ENCODE results near the gene CLN5.
"Not testable (repeated sequence)": the region's sequence is repeated elsewhere in the genome, so short reads cannot be mapped to it uniquely, and the experiment has no call there.

The CLN5 gene

DNA sequence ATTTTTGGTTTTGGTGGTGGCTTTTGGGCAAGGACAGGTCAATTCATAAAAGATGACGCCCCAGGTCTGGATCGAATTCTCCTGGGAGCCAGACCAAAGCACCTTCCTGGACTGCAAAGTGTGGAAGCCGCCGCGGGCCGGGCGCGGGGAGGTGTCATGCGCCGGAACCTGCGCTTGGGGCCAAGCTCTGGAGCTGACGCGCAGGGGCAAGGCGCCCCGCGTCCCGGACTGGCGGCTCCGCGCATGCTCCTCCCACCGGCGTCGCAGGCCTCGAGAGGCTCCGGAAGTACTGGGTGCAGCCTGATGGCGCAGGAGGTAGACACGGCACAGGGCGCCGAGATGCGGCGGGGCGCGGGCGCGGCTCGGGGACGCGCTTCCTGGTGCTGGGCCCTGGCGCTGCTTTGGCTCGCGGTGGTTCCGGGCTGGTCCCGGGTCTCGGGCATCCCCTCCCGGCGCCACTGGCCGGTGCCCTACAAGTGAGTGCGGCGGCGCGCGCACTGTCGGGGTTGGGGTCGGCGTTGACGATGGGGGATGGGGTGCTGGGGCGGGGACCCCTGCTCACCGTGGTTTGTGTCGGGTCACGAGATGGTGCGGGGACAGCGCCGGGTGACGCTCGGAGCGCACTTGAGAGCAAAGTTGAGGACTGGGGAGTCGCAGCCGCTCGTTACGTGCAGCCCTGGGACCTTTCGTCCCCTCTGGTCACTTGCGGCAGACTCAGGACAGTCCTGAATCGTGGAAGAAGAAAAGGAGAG, at the start of gene CLN5:
CLN5 (plus strand) TSS at position 286 of the 752 bp plus-strand sequence; CDS start at position 304, 18 bp downstream.
- FAIRE-seq = no peak

GRCh38 chr13:76942363-76942762, 49.5 kb upstream of the CLN5 start:
- no peak for FAIRE-seq

- FAIRE-seq = no peak
Measured at GRCh38 chr13:76943646-76944045, 48.2 kb upstream of the CLN5 start.

DNA sequence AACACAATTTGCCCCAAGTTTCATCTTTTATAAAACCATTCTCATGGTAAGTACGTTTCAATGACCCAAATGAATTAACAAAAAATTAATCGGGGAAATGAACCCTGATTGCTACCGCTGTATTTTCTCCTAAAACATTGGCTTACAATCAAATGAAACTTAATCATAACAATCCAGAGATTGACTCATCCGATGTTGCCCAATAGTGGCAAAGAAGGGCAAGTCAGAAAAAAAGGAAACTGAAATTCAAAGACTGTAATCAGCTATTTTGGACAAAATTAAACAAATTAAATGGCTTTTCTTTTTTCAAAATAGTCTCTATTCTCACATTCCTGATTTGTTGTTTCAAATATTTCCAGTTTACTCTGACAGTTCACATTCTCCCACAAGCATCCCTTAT, 47.4 kb upstream of the CLN5 start:
- no peak for FAIRE-seq

GRCh38 chr13:76948149-76948548, 43.7 kb upstream of the CLN5 start, which contains the start of gene ACOD1:
TSS of gene ACOD1 (plus strand) at chr13:76948511. CDS start at chr13:76948559, 48 bp downstream.
- no peak for FAIRE-seq

GRCh38 chr13:76950101-76950500, 41.8 kb upstream of the CLN5 start:
- no peak for FAIRE-seq

DNA sequence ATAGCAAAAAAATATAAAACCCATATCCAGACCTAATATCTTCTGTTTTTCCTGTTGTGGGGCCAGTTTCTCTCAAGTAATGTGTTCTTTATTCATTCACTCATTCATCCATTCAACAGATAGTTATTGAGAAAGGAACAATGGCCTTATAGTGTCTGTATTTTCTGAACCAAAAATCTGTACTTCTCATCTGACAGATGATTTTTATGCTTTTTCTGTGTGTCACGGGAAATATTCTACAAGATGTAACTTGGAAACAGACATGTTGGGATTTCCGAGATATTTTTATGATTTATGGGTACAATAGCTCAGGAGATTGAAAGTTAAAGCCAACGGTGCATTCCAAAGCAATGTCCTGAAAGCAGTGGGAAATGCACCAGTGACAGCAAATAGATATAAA, 37.9 kb upstream of the CLN5 start:
- no peak for FAIRE-seq

- FAIRE-seq = no peak
Measured at GRCh38 chr13:76954538-76954937, 37.3 kb upstream of the CLN5 start.

GRCh38 chr13:76955193-76955592, 36.7 kb upstream of the CLN5 start:
- FAIRE-seq = no peak

- FAIRE-seq = no peak
Measured at GRCh38 chr13:76955661-76956060, 36.2 kb upstream of the CLN5 start.

GRCh38 chr13:76958841-76959432, 32.9 kb upstream of the CLN5 start:
- no peak for FAIRE-seq

GRCh38 chr13:76959734-76960133, 32.1 kb upstream of the CLN5 start:
- FAIRE-seq = not testable (repeated sequence)

DNA sequence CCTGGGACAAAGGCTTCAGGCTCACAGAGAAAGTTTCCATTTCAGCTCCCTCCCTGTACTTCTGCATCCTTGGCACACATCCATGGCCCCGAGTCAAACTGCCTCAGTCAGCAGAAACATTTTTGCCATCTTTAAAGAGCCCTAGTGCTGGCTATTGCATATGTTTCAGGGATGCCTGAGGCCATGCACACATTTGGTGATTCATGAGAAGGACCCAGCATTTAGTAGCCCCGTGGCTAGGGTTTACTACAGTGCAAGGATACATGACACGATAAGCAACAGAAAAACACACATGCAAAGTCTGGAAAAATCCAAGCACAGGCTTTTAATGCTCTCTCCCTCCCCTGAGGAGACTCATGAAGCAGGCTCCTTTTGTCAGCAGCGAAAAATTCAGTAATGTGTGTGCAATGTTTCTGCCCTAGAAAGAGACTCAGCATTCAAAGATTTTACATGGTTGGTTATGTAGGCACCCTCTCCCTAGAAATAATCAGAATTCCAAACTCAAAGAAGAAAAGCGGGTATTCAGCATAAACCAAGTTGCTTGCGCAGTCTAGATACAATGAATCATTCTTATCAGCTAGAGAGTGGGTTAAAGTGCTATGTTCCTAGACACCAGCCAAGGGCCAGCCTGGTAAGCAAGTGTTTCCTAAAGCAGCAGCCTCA, 26.0 kb upstream of the CLN5 start:
- FAIRE-seq = no peak

GRCh38 chr13:76967031-76967430, 24.9 kb upstream of the CLN5 start:
- FAIRE-seq = no peak

DNA sequence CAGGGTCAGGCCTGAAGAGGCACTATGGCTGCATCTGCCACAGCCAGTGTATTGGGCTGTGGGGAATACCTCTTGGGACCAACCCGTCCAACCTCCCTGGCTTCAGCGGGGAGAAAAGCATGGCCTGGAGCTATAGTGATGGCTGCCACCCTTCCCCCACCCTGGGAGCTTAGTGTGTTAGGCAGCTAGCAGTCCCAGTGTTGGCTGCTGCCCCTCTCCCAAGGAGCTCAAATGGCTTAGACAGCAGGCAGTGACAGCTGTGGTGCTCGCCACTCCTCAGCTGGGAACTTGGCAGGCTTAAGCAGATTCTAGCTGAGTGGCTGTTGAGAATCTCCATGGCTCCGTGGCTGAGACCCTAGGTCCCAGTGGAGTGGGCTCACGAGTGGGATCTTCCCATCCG, 23.8 kb upstream of the CLN5 start:
- FAIRE-seq = no peak

- FAIRE-seq = no peak
Measured at GRCh38 chr13:76969488-76970365, 22.2 kb upstream of the CLN5 start.

GRCh38 chr13:76971215-76971614, 20.7 kb upstream of the CLN5 start:
- no peak for FAIRE-seq

DNA sequence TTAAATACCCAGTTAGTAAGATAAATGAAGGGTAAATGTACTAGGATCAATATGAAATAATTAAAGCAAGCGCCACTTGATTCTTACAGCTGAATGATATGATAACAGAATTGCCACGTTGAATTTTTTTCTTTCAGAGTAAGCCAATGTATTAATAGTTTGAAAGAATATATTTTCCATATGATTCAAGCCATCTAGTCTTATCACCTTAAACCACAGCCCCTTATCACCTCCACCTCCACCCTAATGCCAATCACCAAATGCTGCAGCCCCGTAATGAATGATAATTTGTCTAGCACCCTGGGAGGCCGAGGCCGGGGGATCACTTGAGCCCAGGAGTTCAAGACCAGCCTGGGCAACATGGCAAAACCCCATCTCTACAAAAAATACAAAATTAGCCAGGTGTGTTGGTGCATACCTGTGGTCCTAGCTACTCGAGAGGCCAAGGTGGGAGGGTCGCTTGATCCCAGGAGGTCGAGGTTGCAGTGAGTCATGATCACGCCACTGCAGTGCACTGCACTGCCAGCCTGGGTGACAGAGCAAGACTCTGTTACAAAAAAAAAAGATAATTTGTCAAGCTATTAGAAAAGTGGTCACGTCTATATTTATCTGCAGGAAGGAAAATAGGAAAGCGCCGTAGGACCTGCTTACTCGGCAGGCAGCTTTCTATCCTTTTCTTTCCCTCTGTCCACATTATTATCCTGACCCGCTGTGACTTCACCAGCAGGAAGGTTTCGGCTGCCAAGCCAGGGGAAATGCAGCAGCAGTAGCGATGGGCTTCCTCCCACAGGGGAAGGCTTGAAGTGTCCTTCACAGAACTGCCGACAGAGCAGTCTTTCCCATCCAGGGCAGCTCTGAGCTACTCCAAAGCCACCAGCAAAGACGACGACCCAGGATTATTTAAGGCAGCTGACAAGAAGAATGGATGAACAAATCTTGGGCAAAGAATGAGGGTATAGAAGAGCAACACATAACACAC, 19.7 kb upstream of the CLN5 start:
- FAIRE-seq = no peak

GRCh38 chr13:76973920-76974617, 17.8 kb upstream of the CLN5 start:
- FAIRE-seq = no peak

GRCh38 chr13:76974618-76974975, 17.3 kb upstream of the CLN5 start:
- no peak for FAIRE-seq

DNA sequence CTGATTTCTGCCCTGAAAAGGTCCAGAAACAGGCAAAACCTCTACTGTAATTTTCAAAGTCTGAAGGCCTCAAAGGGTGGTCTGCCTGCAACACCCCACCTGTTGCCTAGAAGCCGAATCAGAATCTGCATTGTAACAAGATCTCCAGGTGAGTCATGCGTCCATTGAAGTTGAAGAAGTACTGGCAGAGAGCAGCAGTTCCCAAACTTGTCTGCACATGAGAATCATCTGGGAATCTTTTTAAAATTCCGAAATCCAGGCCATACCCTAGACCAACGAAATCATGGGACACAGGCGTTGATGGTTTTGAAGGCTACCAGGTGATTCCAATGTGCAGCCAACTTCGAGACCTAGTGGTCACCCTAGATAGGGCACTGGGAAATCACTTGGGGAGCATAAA, 16.0 kb upstream of the CLN5 start:
- no peak for FAIRE-seq
